Panc1 (cell line): ENCODE results near the gene CYP2S1. TPM values are rescaled to one million over a fixed set of nuclear protein-coding genes. Genes with fewer than 3 reads are reported as not detected.

ENCODE experiments used
- ATAC-seq: fragments of 200-7000 bp; cut with Tn5 transposase; 2 replicates; pipeline ENCODE4 v1.9.1; 2020; ENCODE audit warnings: mild to moderate bottlenecking, moderate library complexity
- BruUV-seq: library from RNA; stranded (reverse); fragments of 400-500 nt; replicated peaks from 2 replicates; lab custom pipeline; 2021; lab: Mats Ljungman, UMichigan
- CTCF ChIA-PET: fragments of 300-600 bp; sonication (Branson Sonifier 250); formaldehyde crosslinking; loops from one replicate; lab custom pipeline; 2022; ENCODE audit warnings: antibody characterized with exemption; lab: Charles Lee
- POLR2A ChIA-PET: fragments of 300-600 bp; sonication (Branson Sonifier 250); formaldehyde crosslinking; loops from one replicate; lab custom pipeline; 2022; ENCODE audit warnings: antibody characterized with exemption; lab: Charles Lee
- DNase-seq: peaks from one replicate; pipeline ENCODE4 v3.0.0-alpha.2; 2010; ENCODE audit warnings: low read depth, low spot score
- H3K27ac ChIP-seq: 2 replicates; pipeline ENCODE4 v1.5.1; 2011; ENCODE audit warnings: mild to moderate bottlenecking, low read length, inconsistent platforms
- H3K27me3 ChIP-seq: fragments of 200-500 bp; sonication (Bioruptor generic); 2 replicates; pipeline ENCODE4 v1.6.0; 2014; ENCODE audit warnings: low read length, inconsistent platforms; ENCODE audit not compliant: control insufficient read depth, insufficient read depth
- H3K36me3 ChIP-seq: fragments of 200-500 bp; sonication (Bioruptor generic); 2 replicates; pipeline ENCODE4 v1.5.1; 2014; ENCODE audit warnings: inconsistent platforms, mild to moderate bottlenecking, low read length, moderate library complexity; ENCODE audit not compliant: control insufficient read depth, insufficient read depth
- H3K4me1 ChIP-seq: 2 replicates; pipeline ENCODE4 v1.5.1; 2011; ENCODE audit warnings: inconsistent platforms, mild to moderate bottlenecking, low read length, moderate library complexity; ENCODE audit not compliant: control insufficient read depth, insufficient read depth
- H3K4me3 ChIP-seq, 2 experiments: 2 replicates each; pipeline ENCODE4 v1.5.1; 2011 to 2012; ENCODE audit warnings: low read depth in 2 of 2, low read length in 2 of 2, mild to moderate bottlenecking in 2 of 2, inconsistent platforms in 1 of 2, moderate library complexity in 1 of 2
- H3K9me3 ChIP-seq: fragments of 200-500 bp; sonication (Bioruptor generic); 2 replicates; pipeline ENCODE4 v1.5.1; 2014; ENCODE audit warnings: low read depth, mild to moderate bottlenecking, inconsistent platforms, low read length, moderate library complexity; ENCODE audit not compliant: control insufficient read depth, insufficient read depth
- CTCF ChIP-seq: fragments of 450-650 bp; IDR thresholded peaks from 2 replicates; pipeline ENCODE4 v1.5.1; 2017; ENCODE audit warnings: mild to moderate bottlenecking
- POLR2AphosphoS5 ChIP-seq: IDR thresholded peaks from 2 replicates; pipeline ENCODE4 v1.6.1; 2012; ENCODE audit warnings: mild to moderate bottlenecking, low read depth, low read length, moderate library complexity
- REST ChIP-seq, 2 experiments: IDR thresholded peaks; 2 replicates each; pipeline ENCODE4 v1.6.1; 2011 to 2012; ENCODE audit warnings: low read depth in 2 of 2, control low read depth in 1 of 2, low read length in 1 of 2, mild to moderate bottlenecking in 1 of 2, moderate library complexity in 1 of 2; ENCODE audit not compliant: insufficient read depth in 1 of 2
- SIN3A ChIP-seq: IDR thresholded peaks from 2 replicates; pipeline ENCODE4 v1.6.1; 2012; ENCODE audit warnings: low read depth, mild to moderate bottlenecking, low read length, moderate library complexity, borderline replicate concordance; ENCODE audit not compliant: insufficient read depth
- TCF7L2 ChIP-seq: IDR thresholded peaks from 2 replicates; pipeline ENCODE4 v1.6.1; 2011; ENCODE audit warnings: mild to moderate bottlenecking, low read depth, low read length, inconsistent platforms
- in situ Hi-C: cut with HindIII; loops from 2 replicates; pipeline ENCODE4 v1.10.0; 2016; ENCODE audit warnings: low sequenced_read_pairs, low pct_unique_long_range_greater_than_20kb
- intact Hi-C: fragments of 100-400 bp; cut with micrococcal nuclease; formaldehyde crosslinking; loops from one replicate; pipeline ENCODE4 v1.10.0; 2022; ENCODE audit not compliant: unreplicated experiment
- total RNA-seq: library from RNA; stranded (reverse); gene quantifications from one replicate; pipeline ENCODE4 v1.2.1, GENCODE V29; 2021; ENCODE audit not compliant: unreplicated experiment

CYP2S1 gene
- total RNA-seq, 1 experiment from 2014 or later: 8.5 TPM

- H3K27ac ChIP-seq: no peak overlapping the region
- H3K9me3 ChIP-seq: no peaks in the 10 kb centered on the region
- no peaks in the 10 kb centered on the region for H3K27me3 ChIP-seq
- intact Hi-C loops: no loop called here
- no peak overlapping the region for H3K4me3 ChIP-seq
- BruUV-seq: no TSS peak
- DNase-seq (no peak), ATAC-seq (no peak)
- H3K4me1 ChIP-seq: no peaks in the 10 kb centered on the region
- no peaks in the 10 kb centered on the region for H3K36me3 ChIP-seq
- in situ Hi-C loops: no loop called here
- ChIA-PET POLR2A (no interaction called here), CTCF (no interaction called here)
- no peak for TF ChIP-seq SIN3A
- TF ChIP-seq TCF7L2: no peak
- no peak for TF ChIP-seq CTCF
- TF ChIP-seq REST (IDR thresholded peaks at IDR 0.05; ENCODE audit: insufficient read depth in 1 of 2, low read depth in 2 of 2, low read length in 1 of 2): no peak
- TF ChIP-seq POLR2AphosphoS5: no peak
Measured at GRCh38 chr19:41198559-41198958, 5.5 kb downstream of the CYP2S1 start.

GRCh38 chr19:41203371-41203770 is 10.4 kb downstream of the CYP2S1 start:
- POLR2A ChIA-PET: no interaction called here
- no peaks in the 10 kb centered on the region for H3K36me3 ChIP-seq
- CTCF ChIA-PET: interaction anchor here (0.9 kb wide), 1 partner anchor 20 kb away, joined by 5 read pairs; no protein-coding TSS in a partner anchor
- no peak overlapping the region for H3K27ac ChIP-seq
- H3K4me1 ChIP-seq: no peaks in the 10 kb centered on the region
- no peaks in the 10 kb centered on the region for H3K9me3 ChIP-seq
- intact Hi-C loops (no loop called here), in situ Hi-C loops (no loop called here)
- no peak overlapping the region for H3K4me3 ChIP-seq
- no TSS peak for BruUV-seq
- ATAC-seq: no peak
- no peaks in the 10 kb centered on the region for H3K27me3 ChIP-seq
- DNase-seq: no peak
- TF ChIP-seq POLR2AphosphoS5 (no peak), SIN3A (no peak), TCF7L2 (no peak), CTCF (no peak), REST (IDR thresholded peaks at IDR 0.05; ENCODE audit: insufficient read depth in 1 of 2, low read depth in 2 of 2, low read length in 1 of 2) (no peak)
